ENCODE results near the gene LIME1.
A peak's percentile ranks its signal among the peaks of the same experiment; 100 is the strongest.

Gene LIME1

GRCh38 chr20:63749597-63750508 lies 13.4 kb downstream of the LIME1 start:
- H4K8ac ChIP-seq (ENCODE audit: low read depth, low read length): no peak overlapping the region
- no CpG with 5 or more reads among the region's 16 CpGs for WGBS, 2 donors (ENCODE audit: extremely low coverage in 2 of 2, insufficient read length in 2 of 2, insufficient replicate concordance in 1 of 2)
- peaks cover 6 to 8% of the 10 kb centered on the region in 2 donors for H3K4me1 ChIP-seq (ENCODE audit: control insufficient read depth in 2 of 2, insufficient read depth in 1 of 2, low read depth in 1 of 2, low read length in 2 of 2)
- H2BK12ac ChIP-seq (ENCODE audit: low read length): no peak overlapping the region
- no peak overlapping the region for H2BK120ac ChIP-seq (ENCODE audit: low read depth, low read length)
- peaks cover 0 to 51% of the 10 kb centered on the region in 2 donors for H3K36me3 ChIP-seq (replicated peaks in 1 of 2; ENCODE audit: control insufficient read depth in 2 of 2, insufficient read depth in 2 of 2, low read length in 2 of 2)
- H3K4me2 ChIP-seq (ENCODE audit: insufficient read depth, low read length, poor library complexity, severe bottlenecking): no peak overlapping the region
- no peak overlapping the region for H2BK15ac ChIP-seq (ENCODE audit: low read length)
- H3K23ac ChIP-seq (ENCODE audit: low read depth, low read length, poor library complexity): no peak overlapping the region
- no peak overlapping the region for H3K9ac ChIP-seq (ENCODE audit: low read depth, low read length, poor library complexity)
- H3K4ac ChIP-seq (ENCODE audit: low read length): no peak overlapping the region
- H3K79me1 ChIP-seq (ENCODE audit: low read depth, low read length): peaks cover 5% of the 10 kb centered on the region
- no peak overlapping the region for H3K4me3 ChIP-seq (ENCODE audit: low read length in 2 of 2)
- no peak overlapping the region for H2BK5ac ChIP-seq (ENCODE audit: low read length)
- DNase-seq (ENCODE audit: low spot score): no peak
- no peak overlapping the region for H4K91ac ChIP-seq (ENCODE audit: low read depth, low read length, poor library complexity)
- H3K27ac ChIP-seq (replicated peaks; ENCODE audit: low read length): no peak overlapping the region
- H2AK5ac ChIP-seq (ENCODE audit: low read depth, low read length): no peak overlapping the region
- H3K18ac ChIP-seq (ENCODE audit: low read length): no peak overlapping the region
- H2AFZ ChIP-seq (ENCODE audit: low read length): no peak overlapping the region
- no peaks in the 10 kb centered on the region for H3K27me3 ChIP-seq (ENCODE audit: control insufficient read depth in 3 of 3, insufficient read depth in 3 of 3, low read depth in 1 of 3, low read length in 3 of 3)
- no peak overlapping the region for H3K14ac ChIP-seq (ENCODE audit: low read length)
- H3K9me3 ChIP-seq (replicated peaks in 1 of 2; ENCODE audit: control insufficient read depth in 2 of 2, insufficient read depth in 1 of 2, low read depth in 1 of 2, low read length in 2 of 2): no peaks in the 10 kb centered on the region

- Histone ChIP-seq H2AK5ac (ENCODE audit: low read depth, low read length) (peak overlapping the region; percentile 89), H3K4me3 (ENCODE audit: low read length in 2 of 2) (peak overlapping the region in 1 of 2 donors; percentile 5), H2BK5ac (ENCODE audit: low read length) (peak overlapping the region; percentile 53), H2BK15ac (ENCODE audit: low read length) (peak overlapping the region; percentile 64), H4K91ac (ENCODE audit: low read depth, low read length, poor library complexity) (peak overlapping the region; percentile 89), H3K79me1 (ENCODE audit: low read depth, low read length) (peaks cover 3% of the 10 kb centered on the region), H3K23ac (ENCODE audit: low read depth, low read length, poor library complexity) (peak overlapping the region; percentile 62), H3K4me1 (ENCODE audit: control insufficient read depth in 2 of 2, insufficient read depth in 1 of 2, low read depth in 1 of 2, low read length in 2 of 2) (peaks cover 6 to 8% of the 10 kb centered on the region in 2 donors), H3K27ac (replicated peaks; ENCODE audit: low read length) (peak overlapping the region; percentile 83), H3K9me3 (replicated peaks in 1 of 2; ENCODE audit: control insufficient read depth in 2 of 2, insufficient read depth in 1 of 2, low read depth in 1 of 2, low read length in 2 of 2) (no peaks in the 10 kb centered on the region), H3K9ac (ENCODE audit: low read depth, low read length, poor library complexity) (no peak overlapping the region), H2BK12ac (ENCODE audit: low read length) (no peak overlapping the region), H3K14ac (ENCODE audit: low read length) (no peak overlapping the region), H4K8ac (ENCODE audit: low read depth, low read length) (no peak overlapping the region), H2AFZ (ENCODE audit: low read length) (no peak overlapping the region), H3K27me3 (ENCODE audit: control insufficient read depth in 3 of 3, insufficient read depth in 3 of 3, low read depth in 1 of 3, low read length in 3 of 3) (no peaks in the 10 kb centered on the region), H2BK120ac (ENCODE audit: low read depth, low read length) (peak overlapping the region; percentile 99), H3K36me3 (replicated peaks in 1 of 2; ENCODE audit: control insufficient read depth in 2 of 2, insufficient read depth in 2 of 2, low read length in 2 of 2) (peaks cover 2 to 44% of the 10 kb centered on the region in 2 donors), H3K18ac (ENCODE audit: low read length) (peak overlapping the region; percentile 93), H3K4me2 (ENCODE audit: insufficient read depth, low read length, poor library complexity, severe bottlenecking) (peak overlapping the region; percentile 11), H3K4ac (ENCODE audit: low read length) (no peak overlapping the region)
- no CpG with 5 or more reads among the region's 26 CpGs for WGBS, 2 donors (ENCODE audit: extremely low coverage in 2 of 2, insufficient read length in 2 of 2, insufficient replicate concordance in 1 of 2)
- DNase-seq (ENCODE audit: low spot score): no peak
Measured at GRCh38 chr20:63750807-63751470, 14.5 kb downstream of the LIME1 start.

DNA sequence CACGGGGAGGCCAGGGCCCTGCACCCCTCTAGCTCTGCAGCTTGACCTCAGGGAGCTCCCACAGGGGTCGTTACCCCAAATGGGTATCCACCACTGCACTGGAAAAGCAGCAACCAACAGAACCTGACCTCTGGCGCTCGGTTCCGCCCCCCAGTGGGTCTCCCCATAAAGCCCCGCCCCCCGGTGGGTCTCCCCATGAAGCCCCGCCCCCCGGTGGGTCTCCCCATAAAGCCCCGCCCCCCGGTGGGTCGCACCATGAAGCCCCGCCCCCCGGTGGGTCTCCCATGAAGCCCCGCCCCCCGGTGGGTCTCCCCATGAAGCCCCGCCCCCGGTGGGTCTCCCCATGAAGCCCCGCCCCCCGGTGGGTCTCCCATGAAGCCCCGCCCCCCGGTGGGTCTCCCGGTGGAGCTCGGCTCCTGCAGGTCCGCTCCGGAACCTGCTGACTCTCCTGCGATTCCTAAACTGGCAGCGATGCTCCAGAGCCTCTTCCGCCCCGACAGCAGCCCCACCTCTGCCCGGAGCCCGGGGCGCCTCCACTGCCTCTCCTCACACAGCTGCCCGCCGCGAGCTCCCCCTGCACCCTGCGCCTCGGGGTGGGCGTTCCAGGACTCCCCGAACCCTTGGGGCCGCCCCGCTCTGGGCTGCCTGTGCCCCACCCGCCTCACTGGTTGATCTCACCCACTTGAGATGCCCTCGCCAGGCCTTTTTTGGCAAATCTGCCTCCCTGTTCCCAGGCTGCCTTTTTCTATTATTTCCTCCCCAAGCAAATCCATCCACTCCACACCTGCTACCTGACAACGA lies 15.2 kb downstream of the LIME1 start:
- Histone ChIP-seq H3K36me3 (replicated peaks in 1 of 2; ENCODE audit: control insufficient read depth in 2 of 2, insufficient read depth in 2 of 2, low read length in 2 of 2) (peaks cover 2 to 43% of the 10 kb centered on the region in 2 donors), H3K27ac (replicated peaks; ENCODE audit: low read length) (peak overlapping the region; percentile 83), H3K18ac (ENCODE audit: low read length) (peak overlapping the region; percentile 93), H3K4me2 (ENCODE audit: insufficient read depth, low read length, poor library complexity, severe bottlenecking) (no peak overlapping the region), H3K79me1 (ENCODE audit: low read depth, low read length) (no peaks in the 10 kb centered on the region), H4K8ac (ENCODE audit: low read depth, low read length) (no peak overlapping the region), H3K4me3 (ENCODE audit: low read length in 2 of 2) (peak overlapping the region in 1 of 2 donors; percentile 5), H3K9ac (ENCODE audit: low read depth, low read length, poor library complexity) (no peak overlapping the region), H3K4ac (ENCODE audit: low read length) (no peak overlapping the region), H2AFZ (ENCODE audit: low read length) (no peak overlapping the region), H2BK15ac (ENCODE audit: low read length) (peak overlapping the region; percentile 64), H3K9me3 (replicated peaks in 1 of 2; ENCODE audit: control insufficient read depth in 2 of 2, insufficient read depth in 1 of 2, low read depth in 1 of 2, low read length in 2 of 2) (no peaks in the 10 kb centered on the region), H3K27me3 (ENCODE audit: control insufficient read depth in 3 of 3, insufficient read depth in 3 of 3, low read depth in 1 of 3, low read length in 3 of 3) (no peaks in the 10 kb centered on the region), H2BK5ac (ENCODE audit: low read length) (peak overlapping the region; percentile 36), H3K14ac (ENCODE audit: low read length) (no peak overlapping the region), H4K91ac (ENCODE audit: low read depth, low read length, poor library complexity) (peak overlapping the region; percentile 89), H2BK12ac (ENCODE audit: low read length) (peak overlapping the region; percentile 32), H2BK120ac (ENCODE audit: low read depth, low read length) (peak overlapping the region; percentile 99), H3K23ac (ENCODE audit: low read depth, low read length, poor library complexity) (peak overlapping the region; percentile 62), H2AK5ac (ENCODE audit: low read depth, low read length) (peak overlapping the region; percentile 89), H3K4me1 (ENCODE audit: control insufficient read depth in 2 of 2, insufficient read depth in 1 of 2, low read depth in 1 of 2, low read length in 2 of 2) (peaks cover 6 to 8% of the 10 kb centered on the region in 2 donors)
- DNase-seq (ENCODE audit: low spot score): no peak
- no CpG with 5 or more reads among the region's 45 CpGs for WGBS, 2 donors (ENCODE audit: extremely low coverage in 2 of 2, insufficient read length in 2 of 2, insufficient replicate concordance in 1 of 2)

Data from neuronal stem cell (in vitro differentiated cells).